ENCODE data around the gene OR1F1.
"Not testable (repeated sequence)": the region's sequence is repeated elsewhere in the genome, so short reads cannot be mapped to it uniquely, and the experiment has no call there.

The OR1F1 gene

GRCh38 chr16:3187798-3188674, at the start of gene OR1F1:
TSS of gene OR1F1 (plus strand) at chr16:3188204.
- no peak for DNase-seq

DNA sequence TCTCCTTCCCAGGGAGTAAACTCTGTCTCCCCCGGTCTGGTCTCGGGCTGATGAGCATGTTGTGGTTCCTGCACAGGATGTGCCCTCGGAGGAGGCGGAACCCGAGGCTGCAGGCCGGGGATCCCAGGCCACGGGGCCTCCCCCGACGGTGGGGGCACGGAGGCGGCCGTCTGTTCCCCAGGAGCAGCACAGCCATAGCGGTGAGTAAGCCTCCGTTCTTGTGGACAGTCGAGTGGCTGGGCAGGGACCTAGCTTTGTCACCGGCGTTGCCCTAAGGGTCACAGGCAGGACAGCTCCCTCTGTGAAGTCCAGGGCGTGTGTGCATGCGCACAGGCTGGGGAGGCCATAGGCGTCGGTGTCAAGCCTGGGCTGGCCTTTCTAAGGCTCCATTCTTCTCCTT, 49.7 kb upstream of the OR1F1 start:
- no peak for DNase-seq

- DNase-seq: no peak
Measured at GRCh38 chr16:3138823-3139426, 49.1 kb upstream of the OR1F1 start.

GRCh38 chr16:3139561-3139960, 48.4 kb upstream of the OR1F1 start:
- DNase-seq: not testable (repeated sequence)

DNA sequence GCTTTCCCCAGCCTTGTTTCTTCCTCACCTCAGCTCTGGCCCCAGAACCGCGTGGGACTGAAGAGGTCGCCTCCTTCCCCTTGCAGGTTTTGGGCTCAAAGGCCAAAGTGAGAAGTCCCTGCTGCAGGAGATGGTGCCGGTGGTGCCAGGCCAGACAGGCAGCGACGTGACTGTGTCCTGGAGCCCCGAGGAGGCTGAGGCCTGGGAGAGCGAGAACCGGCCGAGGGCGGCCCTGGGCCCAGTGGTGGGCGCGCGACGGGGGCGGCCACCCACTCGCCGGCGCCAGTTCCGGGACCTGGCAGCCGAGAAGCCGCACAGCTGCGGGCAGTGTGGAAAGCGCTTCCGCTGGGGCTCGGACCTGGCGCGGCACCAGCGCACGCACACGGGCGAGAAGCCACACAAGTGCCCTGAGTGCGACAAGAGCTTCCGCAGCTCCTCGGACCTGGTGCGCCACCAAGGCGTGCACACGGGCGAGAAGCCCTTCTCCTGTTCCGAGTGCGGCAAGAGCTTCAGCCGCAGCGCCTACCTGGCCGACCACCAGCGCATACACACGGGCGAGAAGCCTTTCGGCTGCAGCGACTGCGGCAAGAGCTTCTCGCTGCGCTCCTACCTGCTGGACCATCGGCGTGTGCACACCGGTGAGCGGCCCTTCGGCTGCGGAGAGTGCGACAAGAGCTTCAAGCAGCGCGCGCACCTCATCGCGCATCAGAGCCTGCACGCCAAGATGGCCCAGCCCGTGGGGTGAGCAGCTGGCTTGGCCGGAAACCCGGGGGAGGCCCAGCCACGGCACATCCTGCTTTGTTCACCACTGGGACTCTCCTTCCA, 47.2 kb upstream of the OR1F1 start:
- DNase-seq: no peak

DNA sequence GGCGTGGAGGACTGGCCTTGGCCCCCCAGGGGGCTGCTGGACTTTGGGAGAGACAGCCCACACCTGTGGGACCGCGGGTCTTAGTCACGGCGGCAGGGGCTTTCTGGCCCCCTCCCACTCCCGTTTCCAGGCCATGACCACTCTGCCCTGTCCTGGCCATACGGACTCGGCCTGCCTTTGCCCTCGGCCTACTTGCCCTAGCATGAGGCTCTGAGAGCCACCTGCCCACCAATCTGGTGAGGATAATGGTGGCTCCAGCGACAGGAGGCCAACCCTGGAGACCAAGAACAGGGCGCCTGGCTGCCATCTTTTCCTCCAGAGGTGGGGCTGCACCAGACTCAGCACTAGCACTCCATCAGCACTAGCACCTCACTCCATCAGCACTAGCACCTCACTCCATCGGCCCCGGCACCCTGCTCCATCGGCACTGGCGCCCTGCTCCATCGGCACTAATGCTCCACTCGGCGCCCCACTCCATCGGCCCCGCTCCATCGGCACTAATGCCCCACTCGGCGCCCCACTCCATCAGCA, 46.2 kb upstream of the OR1F1 start:
- DNase-seq: no peak

DNA sequence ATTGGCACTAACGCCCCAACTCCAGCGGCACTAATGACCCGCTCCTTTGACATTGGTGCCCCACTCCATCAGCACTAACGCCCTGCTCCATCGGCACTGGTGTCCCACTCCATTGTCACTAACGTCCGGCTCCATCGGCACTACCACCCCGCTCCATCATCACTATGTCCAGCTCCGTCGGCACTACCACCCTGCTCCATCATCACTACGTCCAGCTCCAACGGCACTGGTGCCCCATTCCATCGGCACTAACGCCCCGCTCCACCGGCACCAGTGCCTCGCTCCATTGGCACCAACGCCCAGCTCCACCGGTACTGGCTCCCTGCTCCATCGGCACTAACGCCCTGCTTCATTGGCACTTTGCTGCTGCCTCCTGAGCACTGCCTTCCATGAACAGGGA, 45.7 kb upstream of the OR1F1 start:
- no peak for DNase-seq

- no peak for DNase-seq
Measured at GRCh38 chr16:3142770-3143169, 45.2 kb upstream of the OR1F1 start.

- DNase-seq: no peak
Measured at GRCh38 chr16:3143189-3143588, 44.8 kb upstream of the OR1F1 start.

- no peak for DNase-seq
Measured at GRCh38 chr16:3143598-3144320, 44.2 kb upstream of the OR1F1 start.

GRCh38 chr16:3144321-3144983, 43.6 kb upstream of the OR1F1 start:
- no peak for DNase-seq

DNA sequence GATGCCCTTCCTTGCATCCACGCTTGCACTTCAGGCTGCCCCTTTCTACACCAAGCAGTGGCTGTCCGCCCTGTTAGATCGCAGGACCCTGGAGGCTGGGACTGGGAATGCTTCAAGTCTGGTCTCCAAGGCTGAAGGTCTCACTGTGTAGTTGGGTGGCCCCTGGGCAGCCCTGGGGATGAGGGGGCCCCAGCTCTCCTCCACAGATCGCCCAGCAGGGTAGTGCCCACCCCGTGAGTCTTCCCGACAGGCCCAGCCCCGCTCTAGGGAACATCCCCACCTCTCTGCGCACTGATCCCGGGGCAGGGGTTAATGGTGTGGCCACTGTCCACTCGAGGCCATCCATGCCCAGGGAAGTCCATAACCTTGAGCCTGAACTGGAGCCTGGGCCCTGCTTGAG, 42.9 kb upstream of the OR1F1 start:
- DNase-seq: no peak

DNA sequence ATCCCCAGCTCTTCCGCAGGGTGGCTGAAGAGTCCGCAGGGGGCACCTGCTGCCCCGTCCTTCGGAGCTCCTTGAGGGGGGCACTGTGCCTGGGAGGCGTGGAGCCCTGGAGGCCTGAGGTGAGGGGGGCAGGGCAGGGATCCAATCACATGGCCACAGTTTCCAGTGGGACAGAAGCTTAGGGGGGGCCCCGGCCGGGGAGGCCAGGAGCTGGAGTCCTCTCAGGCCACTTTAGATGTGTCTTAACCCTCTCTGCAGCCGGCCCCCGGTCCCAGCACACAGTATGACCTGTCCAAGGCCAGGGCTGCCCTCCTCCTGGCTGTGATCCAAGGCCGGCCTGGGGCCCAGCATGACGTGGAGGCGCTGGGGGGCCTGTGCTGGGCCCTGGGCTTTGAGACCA, 42.3 kb upstream of the OR1F1 start:
- no peak for DNase-seq

- DNase-seq: no peak
Measured at GRCh38 chr16:3147046-3147756, 40.8 kb upstream of the OR1F1 start.

DNA sequence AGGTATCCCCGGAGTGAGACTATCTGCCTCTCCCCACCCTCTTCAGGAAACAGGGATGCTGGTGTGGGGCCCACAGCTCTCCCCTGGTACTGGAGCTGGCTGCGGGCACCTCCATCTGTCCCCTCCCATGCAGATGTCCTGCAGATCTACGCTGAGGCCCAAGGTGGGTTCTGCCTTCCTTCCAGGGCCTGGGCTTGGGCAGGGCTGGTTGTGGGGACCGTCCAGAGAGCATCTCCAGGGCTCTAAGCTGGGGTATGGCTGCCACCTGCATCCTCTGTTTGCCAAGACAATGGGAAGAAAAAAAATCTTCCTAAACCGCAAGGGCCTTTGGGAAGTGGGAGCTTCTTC, 40.3 kb upstream of the OR1F1 start:
- DNase-seq: no peak

GRCh38 chr16:3148256-3149192, 39.5 kb upstream of the OR1F1 start:
- DNase-seq: no peak

- DNase-seq: no peak
Measured at GRCh38 chr16:3149193-3149530, 38.8 kb upstream of the OR1F1 start.

DNA sequence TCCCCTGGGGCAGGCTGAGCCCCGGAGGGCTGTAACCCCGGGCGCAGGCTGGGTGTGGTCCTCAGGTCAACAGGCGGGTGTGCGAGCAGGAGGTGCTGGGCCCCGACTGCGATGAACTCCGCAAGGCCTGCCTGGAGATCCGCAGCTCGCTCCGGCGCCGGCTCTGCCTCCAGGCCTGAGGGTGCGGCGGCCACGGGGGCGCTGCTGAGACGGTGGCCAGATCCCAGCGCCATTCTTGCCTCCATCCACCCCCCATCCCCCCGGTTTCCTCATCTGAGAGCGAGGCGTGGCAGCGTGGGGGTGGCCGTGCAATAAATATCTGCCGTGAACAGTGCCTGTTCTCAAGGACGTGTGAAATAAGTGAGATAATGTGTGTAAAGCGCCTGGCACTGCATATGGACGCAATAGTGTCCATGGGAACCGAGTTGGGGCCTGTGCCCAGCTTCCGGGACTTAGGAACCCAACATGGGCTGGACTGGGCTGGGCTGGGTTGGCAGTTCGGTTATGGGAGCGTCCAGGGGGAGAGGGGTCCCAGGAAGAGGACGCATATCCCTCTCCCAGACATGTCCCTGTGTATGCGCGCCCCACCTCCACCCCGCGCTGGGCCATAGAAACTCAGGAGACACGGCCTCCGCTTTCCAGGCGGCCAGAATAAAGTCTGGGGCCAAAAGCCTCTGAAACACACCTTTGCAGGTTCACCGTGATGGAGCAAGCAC, 38.2 kb upstream of the OR1F1 start:
- DNase-seq: no peak

DNA sequence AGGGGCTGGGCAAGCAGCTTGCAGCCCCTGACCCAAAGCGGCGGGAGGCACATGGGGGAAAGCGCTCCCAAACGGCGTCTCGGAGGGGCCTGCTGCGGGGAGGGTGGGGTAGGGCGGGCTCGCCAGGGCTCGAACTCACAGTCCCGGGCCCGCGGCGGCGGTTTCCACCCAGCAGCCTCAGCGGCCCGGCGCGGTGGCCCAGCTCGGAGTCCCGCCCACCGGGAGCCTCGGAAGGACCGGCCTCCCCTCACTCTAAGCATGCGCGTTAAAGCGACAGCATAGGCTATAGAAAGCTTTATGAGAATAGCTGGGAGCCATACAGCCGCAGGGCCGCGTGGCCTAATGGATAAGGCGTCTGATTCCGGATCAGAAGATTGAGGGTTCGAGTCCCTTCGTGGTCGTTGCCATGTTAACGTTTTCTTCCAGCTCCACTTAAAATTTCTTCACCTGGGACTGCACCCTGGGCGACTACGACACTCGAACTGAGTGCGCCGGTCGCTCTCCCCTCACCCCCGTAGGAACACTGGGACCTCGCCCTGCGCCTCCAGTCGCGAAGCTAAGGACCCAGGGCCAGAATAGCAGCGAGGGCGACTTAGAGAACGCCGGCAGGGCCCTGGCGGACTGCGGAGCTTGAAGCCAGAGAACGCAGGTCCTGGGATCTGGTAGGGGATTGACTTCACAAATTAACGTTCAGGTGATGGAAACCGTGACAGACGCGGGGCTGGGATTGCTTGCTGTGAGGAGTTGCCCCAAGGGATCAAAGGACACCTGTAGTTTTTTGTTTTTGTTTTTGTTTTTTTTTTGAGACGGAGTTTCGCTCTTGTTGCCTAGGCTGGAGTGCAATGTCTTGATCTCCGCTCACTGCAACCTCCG, 37.4 kb upstream of the OR1F1 start:
- DNase-seq: peak; percentile 80
